ENCODE data around the gene CRCP.
"Not testable (repeated sequence)": the region's sequence is repeated elsewhere in the genome, so short reads cannot be mapped to it uniquely, and the experiment has no call there.

CRCP gene

GRCh38 chr7:66102168-66102567 lies 12.5 kb upstream of the CRCP start:
- H3K4ac ChIP-seq (ENCODE audit: low read depth in 1 of 2, low read length in 2 of 2); H3K4me3 ChIP-seq (ENCODE audit: insufficient read depth in 1 of 2, low read depth in 1 of 2, low read length in 2 of 2); H2BK12ac ChIP-seq (ENCODE audit: low read length in 2 of 2); H3K36me3 ChIP-seq (ENCODE audit: control insufficient read depth in 1 of 2, insufficient read depth in 2 of 2, low read depth in 1 of 2, low read length in 2 of 2); H3K23ac ChIP-seq (ENCODE audit: low read length in 2 of 2); H3K18ac ChIP-seq (ENCODE audit: low read depth in 1 of 2, low read length in 2 of 2); H2AK5ac ChIP-seq (ENCODE audit: low read length, severe bottlenecking); H2BK5ac ChIP-seq (ENCODE audit: low read depth, low read length, poor library complexity, severe bottlenecking); H3K4me2 ChIP-seq (ENCODE audit: low read length, poor library complexity, severe bottlenecking); H3K9ac ChIP-seq (ENCODE audit: low read length); H2BK120ac ChIP-seq (ENCODE audit: low read depth, low read length); DNase-seq; H3K9me3 ChIP-seq (ENCODE audit: control insufficient read depth, low read length); H3K27ac ChIP-seq (ENCODE audit: low read length, poor library complexity, severe bottlenecking); H4K91ac ChIP-seq (ENCODE audit: low read length); H3K4me1 ChIP-seq (ENCODE audit: control insufficient read depth, insufficient read depth, low read depth, low read length); H3K27me3 ChIP-seq (ENCODE audit: control insufficient read depth in 1 of 2, insufficient read depth in 1 of 2, low read length in 2 of 2); H2AFZ ChIP-seq (ENCODE audit: low read depth, low read length); H3K14ac ChIP-seq (ENCODE audit: low read length in 2 of 2); H3K79me1 ChIP-seq (replicated peaks; ENCODE audit: low read length, poor library complexity, severe bottlenecking); H2BK15ac ChIP-seq (ENCODE audit: low read depth, poor library complexity, severe bottlenecking); H4K8ac ChIP-seq (ENCODE audit: low read length): not testable (repeated sequence)
- WGBS = 99% methylated on average over 6 of the region's 6 CpGs

- H3K14ac ChIP-seq (ENCODE audit: low read length in 2 of 2); H3K36me3 ChIP-seq (ENCODE audit: control insufficient read depth in 1 of 2, insufficient read depth in 2 of 2, low read depth in 1 of 2, low read length in 2 of 2); H3K18ac ChIP-seq (ENCODE audit: low read depth in 1 of 2, low read length in 2 of 2); H2AFZ ChIP-seq (ENCODE audit: low read depth, low read length); H3K27me3 ChIP-seq (ENCODE audit: control insufficient read depth in 1 of 2, insufficient read depth in 1 of 2, low read length in 2 of 2); H3K79me1 ChIP-seq (replicated peaks; ENCODE audit: low read length, poor library complexity, severe bottlenecking); H3K27ac ChIP-seq (ENCODE audit: low read length, poor library complexity, severe bottlenecking); H4K8ac ChIP-seq (ENCODE audit: low read length); H3K4me1 ChIP-seq (ENCODE audit: control insufficient read depth, insufficient read depth, low read depth, low read length); H3K4me3 ChIP-seq (ENCODE audit: insufficient read depth in 1 of 2, low read depth in 1 of 2, low read length in 2 of 2); H3K9ac ChIP-seq (ENCODE audit: low read length); H2BK12ac ChIP-seq (ENCODE audit: low read length in 2 of 2); H3K4ac ChIP-seq (ENCODE audit: low read depth in 1 of 2, low read length in 2 of 2); H2BK5ac ChIP-seq (ENCODE audit: low read depth, low read length, poor library complexity, severe bottlenecking); H2BK120ac ChIP-seq (ENCODE audit: low read depth, low read length); H2AK5ac ChIP-seq (ENCODE audit: low read length, severe bottlenecking); H2BK15ac ChIP-seq (ENCODE audit: low read depth, poor library complexity, severe bottlenecking); DNase-seq; H3K4me2 ChIP-seq (ENCODE audit: low read length, poor library complexity, severe bottlenecking); H4K91ac ChIP-seq (ENCODE audit: low read length); H3K23ac ChIP-seq (ENCODE audit: low read length in 2 of 2); H3K9me3 ChIP-seq (ENCODE audit: control insufficient read depth, low read length): not testable (repeated sequence)
- WGBS = 100% methylated on average over 2 of the region's 3 CpGs
Observed at GRCh38 chr7:66103994-66104393, 10.7 kb upstream of the CRCP start.

GRCh38 chr7:66105263-66105748 lies 9.3 kb upstream of the CRCP start:
- Histone ChIP-seq H3K9ac (ENCODE audit: low read length) (no peak overlapping the region), H3K18ac (ENCODE audit: low read depth in 1 of 2, low read length in 2 of 2) (no peak overlapping the region), H4K8ac (ENCODE audit: low read length) (no peak overlapping the region), H2BK120ac (ENCODE audit: low read depth, low read length) (no peak overlapping the region), H3K79me1 (replicated peaks; ENCODE audit: low read length, poor library complexity, severe bottlenecking) (no peaks in the 10 kb centered on the region), H3K36me3 (ENCODE audit: control insufficient read depth in 1 of 2, insufficient read depth in 2 of 2, low read depth in 1 of 2, low read length in 2 of 2) (no peaks in the 10 kb centered on the region), H3K23ac (ENCODE audit: low read length in 2 of 2) (no peak overlapping the region), H2AFZ (ENCODE audit: low read depth, low read length) (no peak overlapping the region), H3K4me3 (ENCODE audit: insufficient read depth in 1 of 2, low read depth in 1 of 2, low read length in 2 of 2) (no peak overlapping the region), H3K27ac (ENCODE audit: low read length, poor library complexity, severe bottlenecking) (no peak overlapping the region), H3K4me1 (ENCODE audit: control insufficient read depth, insufficient read depth, low read depth, low read length) (peaks cover 3% of the 10 kb centered on the region), H2BK12ac (ENCODE audit: low read length in 2 of 2) (no peak overlapping the region), H2AK5ac (ENCODE audit: low read length, severe bottlenecking) (no peak overlapping the region), H4K91ac (ENCODE audit: low read length) (no peak overlapping the region), H3K27me3 (ENCODE audit: control insufficient read depth in 1 of 2, insufficient read depth in 1 of 2, low read length in 2 of 2) (no peaks in the 10 kb centered on the region), H3K14ac (ENCODE audit: low read length in 2 of 2) (no peak overlapping the region), H3K4ac (ENCODE audit: low read depth in 1 of 2, low read length in 2 of 2) (no peak overlapping the region), H3K4me2 (ENCODE audit: low read length, poor library complexity, severe bottlenecking) (no peak overlapping the region), H3K9me3 (ENCODE audit: control insufficient read depth, low read length) (no peaks in the 10 kb centered on the region), H2BK5ac (ENCODE audit: low read depth, low read length, poor library complexity, severe bottlenecking) (no peak overlapping the region), H2BK15ac (ENCODE audit: low read depth, poor library complexity, severe bottlenecking) (no peak overlapping the region)
- DNase-seq = no peak
- WGBS = 98% methylated on average over 4 of the region's 5 CpGs

- H2BK120ac ChIP-seq (ENCODE audit: low read depth, low read length); H2BK5ac ChIP-seq (ENCODE audit: low read depth, low read length, poor library complexity, severe bottlenecking); H3K4ac ChIP-seq (ENCODE audit: low read depth in 1 of 2, low read length in 2 of 2); H3K79me1 ChIP-seq (replicated peaks; ENCODE audit: low read length, poor library complexity, severe bottlenecking); H3K23ac ChIP-seq (ENCODE audit: low read length in 2 of 2); H3K4me2 ChIP-seq (ENCODE audit: low read length, poor library complexity, severe bottlenecking); H3K14ac ChIP-seq (ENCODE audit: low read length in 2 of 2); H3K4me1 ChIP-seq (ENCODE audit: control insufficient read depth, insufficient read depth, low read depth, low read length); H2AK5ac ChIP-seq (ENCODE audit: low read length, severe bottlenecking); H2BK15ac ChIP-seq (ENCODE audit: low read depth, poor library complexity, severe bottlenecking); H3K9ac ChIP-seq (ENCODE audit: low read length); H4K91ac ChIP-seq (ENCODE audit: low read length); H3K27ac ChIP-seq (ENCODE audit: low read length, poor library complexity, severe bottlenecking); H3K36me3 ChIP-seq (ENCODE audit: control insufficient read depth in 1 of 2, insufficient read depth in 2 of 2, low read depth in 1 of 2, low read length in 2 of 2); H4K8ac ChIP-seq (ENCODE audit: low read length); DNase-seq; H2AFZ ChIP-seq (ENCODE audit: low read depth, low read length); H3K18ac ChIP-seq (ENCODE audit: low read depth in 1 of 2, low read length in 2 of 2); H3K4me3 ChIP-seq (ENCODE audit: insufficient read depth in 1 of 2, low read depth in 1 of 2, low read length in 2 of 2); H3K9me3 ChIP-seq (ENCODE audit: control insufficient read depth, low read length); H3K27me3 ChIP-seq (ENCODE audit: control insufficient read depth in 1 of 2, insufficient read depth in 1 of 2, low read length in 2 of 2): not testable (repeated sequence)
- peak overlapping the region in 1 of 2 experiments; percentile 5 for H2BK12ac ChIP-seq (ENCODE audit: low read length in 2 of 2)
- WGBS = 98% methylated on average over 3 of the region's 5 CpGs
Observed at GRCh38 chr7:66108410-66108809, 6.2 kb upstream of the CRCP start.
